ENCODE data around the gene STC2. TPM values are rescaled to one million over a fixed set of nuclear protein-coding genes. Genes with fewer than 3 reads are reported as not detected.

STC2 gene
- total and polyA plus RNA-seq, 10 of the 15 experiments (the other 5 are each of a cell fraction or from before 2014, with no cell fraction given) = 0.05 to 4.8 (median 2.0) TPM

GRCh38 chr5:173318330-173318729 is 9.9 kb downstream of the STC2 start (continued):
- TF ChIP-seq, protein P1, sequence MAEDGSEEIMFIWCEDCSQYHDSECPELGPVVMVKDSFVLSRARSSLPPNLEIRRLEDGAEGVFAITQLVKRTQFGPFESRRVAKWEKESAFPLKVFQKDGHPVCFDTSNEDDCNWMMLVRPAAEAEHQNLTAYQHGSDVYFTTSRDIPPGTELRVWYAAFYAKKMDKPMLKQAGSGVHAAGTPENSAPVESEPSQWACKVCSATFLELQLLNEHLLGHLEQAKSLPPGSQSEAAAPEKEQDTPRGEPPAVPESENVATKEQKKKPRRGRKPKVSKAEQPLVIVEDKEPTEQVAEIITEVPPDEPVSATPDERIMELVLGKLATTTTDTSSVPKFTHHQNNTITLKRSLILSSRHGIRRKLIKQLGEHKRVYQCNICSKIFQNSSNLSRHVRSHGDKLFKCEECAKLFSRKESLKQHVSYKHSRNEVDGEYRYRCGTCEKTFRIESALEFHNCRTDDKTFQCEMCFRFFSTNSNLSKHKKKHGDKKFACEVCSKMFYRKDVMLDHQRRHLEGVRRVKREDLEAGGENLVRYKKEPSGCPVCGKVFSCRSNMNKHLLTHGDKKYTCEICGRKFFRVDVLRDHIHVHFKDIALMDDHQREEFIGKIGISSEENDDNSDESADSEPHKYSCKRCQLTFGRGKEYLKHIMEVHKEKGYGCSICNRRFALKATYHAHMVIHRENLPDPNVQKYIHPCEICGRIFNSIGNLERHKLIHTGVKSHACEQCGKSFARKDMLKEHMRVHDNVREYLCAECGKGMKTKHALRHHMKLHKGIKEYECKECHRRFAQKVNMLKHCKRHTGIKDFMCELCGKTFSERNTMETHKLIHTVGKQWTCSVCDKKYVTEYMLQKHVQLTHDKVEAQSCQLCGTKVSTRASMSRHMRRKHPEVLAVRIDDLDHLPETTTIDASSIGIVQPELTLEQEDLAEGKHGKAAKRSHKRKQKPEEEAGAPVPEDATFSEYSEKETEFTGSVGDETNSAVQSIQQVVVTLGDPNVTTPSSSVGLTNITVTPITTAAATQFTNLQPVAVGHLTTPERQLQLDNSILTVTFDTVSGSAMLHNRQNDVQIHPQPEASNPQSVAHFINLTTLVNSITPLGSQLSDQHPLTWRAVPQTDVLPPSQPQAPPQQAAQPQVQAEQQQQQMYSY (CRISPR knock-in tag; IDR thresholded peaks at IDR 0.05) = no peak
- no peak for TF ChIP-seq SREBF2 (IDR thresholded peaks at IDR 0.05; ENCODE audit: low read length)

GRCh38 chr5:173317852-173318251 is 10.4 kb downstream of the STC2 start:
- no peak overlapping the region for H3K9ac ChIP-seq (ENCODE audit: control insufficient read depth, insufficient read depth, low read length)
- H3K79me2 ChIP-seq (ENCODE audit: control insufficient read depth, insufficient read depth, low read length) = no peaks in the 10 kb centered on the region
- DNase-seq (ENCODE audit: low read depth, low spot score) (no peak), ATAC-seq (no peak), FAIRE-seq (no peak)
- H3K4me1 ChIP-seq (ENCODE audit: control insufficient read depth, insufficient read depth, low read length) = no peaks in the 10 kb centered on the region
- no peaks in the 10 kb centered on the region for H4K20me1 ChIP-seq (ENCODE audit: control insufficient read depth, insufficient read depth)
- POLR2A ChIA-PET = no interaction called here
- no peak overlapping the region for H3K4me2 ChIP-seq (ENCODE audit: control insufficient read depth, insufficient read depth)
- CTCF ChIA-PET = no interaction called here
- no peaks in the 10 kb centered on the region for H3K9me3 ChIP-seq (replicated peaks; ENCODE audit: control insufficient read depth, insufficient read depth, low read length)
- H3K36me3 ChIP-seq (ENCODE audit: control insufficient read depth in 2 of 2, insufficient read depth in 2 of 2, low read length in 1 of 2) = no peaks in the 10 kb centered on the region
- WGBS (ENCODE audit: insufficient coverage, insufficient replicate concordance, low lambda C conversion rate, missing lambda C conversion rate) = 21% methylated on average over 18 of the region's 18 CpGs
- no TSS peak for BruUV-seq (replicated peaks)
- H3K27me3 ChIP-seq (replicated peaks in 1 of 2; ENCODE audit: control insufficient read depth in 2 of 2, insufficient read depth in 2 of 2, low read length in 1 of 2) = no peaks in the 10 kb centered on the region; a peak in 1 of 4 replicates
- RAD21 ChIA-PET (ENCODE audit: unreplicated experiment) = no interaction called here
- no peak overlapping the region for H2AFZ ChIP-seq (ENCODE audit: control insufficient read depth, low read depth, low read length)
- intact Hi-C loops (cut with micrococcal nuclease; ENCODE audit: unreplicated experiment) = no loop called here
- H3K27ac ChIP-seq (ENCODE audit: control insufficient read depth, insufficient read depth) = no peak overlapping the region
- SMC1A ChIA-PET (ENCODE audit: uncharacterized antibody, unreplicated experiment) = no interaction called here
- in situ Hi-C loops (cut with MboI) = no loop called here
- H3K4me3 ChIP-seq = no peak overlapping the region
- TF ChIP-seq CBX5 (IDR thresholded peaks at IDR 0.05; ENCODE audit: low read depth) (no peak), WRNIP1 (IDR thresholded peaks at IDR 0.05; ENCODE audit: borderline replicate concordance, low read depth, low read length) (no peak), MLLT1 (IDR thresholded peaks at IDR 0.05) (no peak), SMARCA5 (IDR thresholded peaks at IDR 0.05) (no peak), PAX8 (IDR thresholded peaks at IDR 0.05) (no peak), NFYB (IDR thresholded peaks at IDR 0.05; ENCODE audit: insufficient read depth, low read depth, low read length) (no peak), ATF2 (IDR thresholded peaks at IDR 0.05; ENCODE audit: low read length) (no peak), STAT1 (conservative IDR thresholded peaks at IDR 0.05) (no peak), ZSCAN29 (IDR thresholded peaks at IDR 0.05) (no peak), JUND (IDR thresholded peaks at IDR 0.05; ENCODE audit: low read depth, low read length) (no peak), ZBTB4 (CRISPR knock-in tag; IDR thresholded peaks at IDR 0.05) (no peak)

Measured in GM12878 (cell line).